Cortex of kidney (tissue), 1 donor: Measurements from ENCODE around the gene VAMP5.
"Not testable (repeated sequence)": the region's sequence is repeated elsewhere in the genome, so short reads cannot be mapped to it uniquely, and the experiment has no call there.

Experiments
- DNase-seq: peaks from one replicate; lab custom pipeline; 2025; lab: John Stamatoyannopoulos, UW

Gene VAMP5

GRCh38 chr2:85550486-85550885, 33.7 kb upstream of the VAMP5 start:
- DNase-seq = no peak

DNA sequence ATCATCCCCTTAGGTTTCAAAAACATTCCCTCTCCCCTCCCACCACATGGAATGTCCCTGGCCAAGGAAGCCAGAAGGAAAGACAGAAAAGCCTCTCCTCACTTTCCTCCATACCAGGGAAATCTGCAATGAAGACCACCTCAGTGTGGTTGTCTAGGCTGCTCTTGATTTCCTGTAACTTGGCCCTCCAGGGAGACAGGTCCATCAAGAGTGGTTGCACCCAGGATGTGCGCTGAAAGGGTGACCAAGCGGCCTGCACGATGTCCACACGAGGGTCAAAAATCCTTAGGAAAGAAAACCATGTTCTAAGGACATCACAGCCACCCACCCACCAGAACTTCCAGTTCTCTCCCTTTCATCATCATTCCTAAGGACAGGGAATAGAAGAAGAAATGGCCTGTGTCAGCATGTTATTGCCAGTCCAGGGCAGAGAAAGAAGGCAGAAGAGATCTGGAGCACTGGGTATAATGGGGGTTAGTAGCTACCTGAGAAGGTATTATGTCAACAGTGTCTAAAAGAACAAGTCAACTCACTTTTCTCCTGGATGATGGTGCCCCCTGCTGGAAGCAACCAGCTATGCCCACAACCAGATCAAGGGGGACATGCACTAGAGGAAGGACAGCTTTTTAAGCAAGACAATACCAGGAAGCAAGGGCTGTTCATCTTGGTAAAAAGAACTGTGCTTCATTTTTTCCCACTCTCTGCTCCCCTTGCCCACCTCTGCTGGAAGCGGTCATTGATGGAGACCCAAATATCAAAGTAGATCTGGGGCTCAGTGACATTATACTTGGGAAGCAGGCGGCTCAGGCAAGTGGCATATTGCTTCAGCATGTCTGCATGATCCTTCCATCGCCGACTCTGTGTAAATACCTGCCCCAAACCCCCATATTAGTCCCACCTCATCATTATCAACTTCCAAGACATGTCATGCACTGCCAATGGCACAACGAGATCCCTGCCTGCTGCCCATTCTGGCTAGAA, 32.2 kb upstream of the VAMP5 start:
- no peak for DNase-seq

DNA sequence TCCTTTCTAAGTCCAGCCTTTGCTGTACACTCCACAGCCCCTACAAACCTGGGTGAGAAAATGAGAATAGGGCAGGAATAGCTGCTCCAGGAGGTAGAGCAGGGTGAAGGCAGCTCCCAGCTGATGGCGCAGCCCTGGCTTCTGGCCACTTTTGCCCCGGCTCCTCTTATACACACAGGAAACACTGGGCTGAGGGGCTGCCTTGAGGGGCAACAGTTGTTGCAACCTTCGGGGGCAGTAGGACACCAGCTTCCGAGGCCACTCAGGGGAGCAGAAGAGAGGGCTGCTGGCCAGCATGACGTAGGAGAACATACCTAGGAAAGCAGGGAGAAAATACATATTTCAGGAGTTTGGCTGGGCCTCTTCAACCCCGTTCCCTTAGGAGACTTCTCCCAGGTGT, 31.0 kb upstream of the VAMP5 start:
- DNase-seq = no peak

- DNase-seq = no peak
Measured at GRCh38 chr2:85554980-85555612, 29.1 kb upstream of the VAMP5 start.

DNA sequence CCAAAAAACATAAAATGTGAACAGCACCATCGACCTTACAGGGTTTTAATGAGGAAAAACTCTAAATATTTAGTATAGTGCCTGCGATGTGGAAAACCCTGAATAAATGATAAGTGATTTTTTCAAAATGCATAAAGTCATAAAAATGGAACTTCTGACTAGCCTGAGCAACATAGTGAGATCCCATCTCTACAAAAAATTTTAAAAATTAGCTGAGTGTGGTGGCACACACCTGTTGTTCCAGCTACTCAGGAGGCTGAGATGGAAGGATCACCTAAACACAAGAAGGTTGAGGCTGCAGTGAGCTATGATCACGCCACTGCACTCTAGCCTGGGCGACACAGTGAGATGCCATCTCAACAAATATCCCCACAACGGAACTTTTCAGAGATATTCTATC, 27.1 kb upstream of the VAMP5 start:
- no peak for DNase-seq

GRCh38 chr2:85558160-85558559, 26.1 kb upstream of the VAMP5 start:
- DNase-seq = no peak

GRCh38 chr2:85560403-85560726, 23.9 kb upstream of the VAMP5 start:
- DNase-seq = not testable (repeated sequence)

GRCh38 chr2:85560812-85561279, 23.4 kb upstream of the VAMP5 start:
- DNase-seq = no peak

GRCh38 chr2:85561280-85562212, 22.7 kb upstream of the VAMP5 start, which contains the start of gene GGCX:
TSS of gene GGCX (minus strand) at chr2:85561493. CDS start at chr2:85561428, 65 bp downstream.
- DNase-seq = no peak

DNA sequence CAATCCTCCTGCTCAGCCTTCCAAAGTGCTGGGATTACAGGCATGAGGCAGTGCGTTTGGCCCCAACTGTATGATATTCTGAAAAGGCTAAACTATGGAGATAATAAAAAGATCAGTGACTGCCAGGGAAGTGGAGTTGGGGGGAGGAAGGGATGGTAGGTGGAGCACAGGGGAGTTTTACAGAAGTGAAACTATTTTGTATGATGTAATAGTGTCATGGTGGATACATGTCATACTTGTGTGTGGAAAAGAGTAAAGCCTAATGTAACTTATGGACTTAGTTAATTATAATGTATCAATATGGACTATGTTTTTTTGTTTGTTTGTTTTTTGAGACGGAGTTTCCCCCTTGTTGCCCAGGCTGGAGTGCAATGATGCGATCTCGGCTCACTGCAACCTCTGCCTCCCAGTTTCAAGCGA, 20.1 kb upstream of the VAMP5 start:
- DNase-seq = no peak

DNA sequence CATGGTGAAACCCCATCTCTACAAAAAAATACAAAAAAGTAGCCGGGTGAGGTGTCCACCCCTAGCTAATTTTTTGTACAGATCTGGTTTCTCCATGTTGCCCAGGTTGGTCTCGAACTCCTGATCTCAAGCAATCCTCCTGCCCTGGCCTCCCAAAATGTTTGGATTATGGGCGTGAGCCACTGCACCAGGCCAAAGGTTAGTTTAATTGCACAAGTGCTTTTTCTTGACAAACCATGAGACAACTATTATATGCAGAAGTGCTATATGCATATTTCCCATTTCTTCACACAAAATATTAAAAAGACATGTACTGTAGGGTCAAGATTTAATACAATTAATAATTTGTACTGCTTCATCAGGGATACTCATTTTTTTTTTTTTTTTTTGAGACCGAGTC, 18.0 kb upstream of the VAMP5 start:
- no peak for DNase-seq

GRCh38 chr2:85575739-85576138, 8.5 kb upstream of the VAMP5 start:
- DNase-seq = no peak

DNA sequence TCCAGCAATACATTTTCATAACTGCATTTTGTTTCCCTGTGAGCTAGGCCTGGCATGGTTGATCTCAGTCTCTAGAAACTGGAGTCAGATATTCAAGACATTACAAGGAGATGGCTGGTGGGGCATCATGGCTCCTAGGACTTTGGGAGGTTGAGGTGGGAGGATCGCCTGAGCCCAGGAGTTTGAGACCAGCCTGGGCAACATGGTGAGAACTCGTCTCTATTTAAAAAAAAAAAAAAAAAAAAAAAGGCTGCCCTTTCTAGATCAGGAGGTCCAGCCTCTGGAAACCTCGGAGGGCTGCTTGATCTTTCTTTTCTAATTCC, 7.2 kb upstream of the VAMP5 start:
- no peak for DNase-seq

- DNase-seq = no peak
Measured at GRCh38 chr2:85577386-85578242, 6.6 kb upstream of the VAMP5 start, which contains the start of gene VAMP8. TSS of gene VAMP8 (plus strand) at chr2:85577586. CDS start at chr2:85577647, 61 bp downstream.

DNA sequence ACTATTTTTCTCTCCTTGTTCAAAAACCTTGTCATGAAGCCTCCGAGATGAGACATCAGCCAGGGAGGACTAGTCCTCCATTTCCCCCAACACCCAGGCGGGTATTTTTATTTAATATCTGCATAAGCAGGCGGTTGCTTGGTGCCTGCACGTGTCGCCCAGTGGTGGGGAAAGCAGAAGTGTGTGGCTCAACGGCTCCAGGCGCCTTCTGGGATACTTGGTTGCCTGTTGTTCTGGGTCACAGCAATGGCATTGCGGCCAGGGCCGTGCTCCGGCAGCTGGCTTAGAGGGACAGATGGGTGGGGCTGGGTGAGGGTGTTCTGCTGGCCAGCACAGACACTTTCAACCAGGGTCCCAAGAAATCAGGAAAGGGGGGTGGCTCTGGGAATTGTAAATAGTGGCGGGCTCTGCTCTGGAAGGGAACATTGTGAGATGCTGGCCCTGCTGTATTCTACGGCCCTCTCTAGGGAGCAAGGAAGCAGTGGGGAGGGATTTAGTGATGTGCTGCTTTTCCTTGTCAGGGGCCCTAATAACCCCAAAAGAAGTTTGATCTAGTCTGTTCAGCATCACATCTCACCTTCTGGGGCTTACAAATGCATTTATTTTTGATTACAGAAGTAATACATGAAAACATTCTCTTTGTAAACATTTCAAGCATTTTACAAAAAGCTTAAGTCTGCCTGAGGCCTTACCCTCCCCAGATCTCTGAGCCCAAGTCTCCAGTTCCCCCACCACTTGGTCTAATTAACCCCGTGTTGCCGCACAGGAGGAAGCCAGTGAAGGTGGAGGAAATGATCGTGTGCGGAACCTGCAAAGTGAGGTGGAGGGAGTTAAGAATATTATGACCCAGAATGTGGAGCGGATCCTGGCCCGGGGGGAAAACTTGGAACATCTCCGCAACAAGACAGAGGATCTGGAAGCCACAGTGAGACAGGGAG, 5.7 kb upstream of the VAMP5 start:
- no peak for DNase-seq

DNA sequence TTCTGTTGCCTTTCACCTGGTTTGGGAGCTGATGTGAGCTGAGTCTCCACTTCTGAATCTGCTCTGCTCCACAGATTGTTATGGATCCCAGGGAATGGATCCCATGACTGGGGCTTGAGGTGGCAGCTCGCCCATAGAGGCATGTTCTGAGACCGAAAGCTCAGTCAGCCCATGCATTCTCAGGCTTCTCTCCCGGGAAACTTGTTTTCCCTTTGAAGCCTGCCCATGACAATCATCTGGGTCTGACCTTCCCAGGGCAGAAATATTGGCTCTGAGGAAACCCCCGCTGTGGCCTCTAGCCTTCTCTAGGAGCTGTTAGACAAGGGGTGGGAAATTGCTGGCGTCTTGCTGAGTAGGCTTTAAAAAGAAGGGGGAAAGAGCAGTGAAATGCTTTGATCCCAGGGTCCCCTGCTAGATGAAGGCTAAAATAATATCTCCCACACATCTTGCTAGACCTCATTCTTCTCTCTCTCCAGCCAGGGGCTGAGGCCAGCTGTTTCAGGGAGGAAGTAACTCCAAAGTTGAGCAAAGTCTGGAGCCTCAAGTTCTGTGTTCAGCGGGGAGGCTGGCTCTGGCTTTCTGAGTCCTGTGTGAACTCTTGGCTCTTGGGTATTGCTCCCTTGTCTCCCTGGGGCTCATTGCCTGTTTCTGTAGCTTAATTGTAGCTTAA, 4.8 kb upstream of the VAMP5 start:
- no peak for DNase-seq

DNA sequence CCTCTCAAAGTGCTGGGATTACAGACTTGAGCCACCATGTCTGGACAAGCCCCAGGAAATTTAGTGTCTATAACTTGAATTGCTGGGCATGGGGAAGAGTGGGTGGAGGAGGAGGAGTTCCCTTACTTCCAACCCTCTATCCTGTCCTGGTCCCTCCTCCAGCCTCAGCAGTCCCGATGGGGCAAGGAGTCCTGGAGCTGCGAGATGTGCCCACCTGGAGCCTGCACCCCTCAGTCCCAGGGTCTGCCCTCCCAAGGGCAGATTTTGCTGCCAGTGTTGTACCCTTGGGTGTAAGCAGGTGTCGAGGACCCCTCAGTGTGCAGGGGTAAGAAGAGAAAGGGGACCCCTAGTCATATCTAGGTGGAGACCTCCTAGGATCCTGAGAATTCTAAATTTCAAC, 4.0 kb upstream of the VAMP5 start:
- no peak for DNase-seq

GRCh38 chr2:85582492-85582891, 1.7 kb upstream of the VAMP5 start:
- DNase-seq = no peak

- no peak for DNase-seq
Measured at GRCh38 chr2:85583667-85584353, 421 bp upstream of the VAMP5 start.
